ENCODE results near the gene CD1D. TPM values are rescaled to one million over a fixed set of nuclear protein-coding genes. Genes with fewer than 3 reads are reported as not detected.

Gene CD1D
- not detected for total RNA-seq

- Mint-ChIP-seq H3K27me3 (ENCODE audit: low read depth) (peaks cover 64% of the 10 kb centered on the region), H3K4me1 (ENCODE audit: low read depth) (peaks cover 19% of the 10 kb centered on the region), H3K4me3 (peak within 1 kb of the TSS; percentile 74), H3K36me3 (ENCODE audit: low read depth) (no peaks in the 10 kb centered on the region), H3K27ac (no peak within 1 kb of the TSS), H3K9me3 (ENCODE audit: insufficient read depth) (no peaks in the 10 kb centered on the region)
- CTCF ChIA-PET = no interaction called here
- DNase-seq (no peak), ATAC-seq (peak; percentile 72)
- POLR2A ChIA-PET = interaction anchor here (0.6 kb wide), 1 partner anchor 71 kb away, joined by 3 read pairs; no protein-coding TSS in a partner anchor
Measured at GRCh38 chr1:158180741-158181576, at the start of gene CD1D. TSS of gene CD1D (plus strand) at chr1:158180895. CDS start at chr1:158181102, 207 bp downstream.

DNA sequence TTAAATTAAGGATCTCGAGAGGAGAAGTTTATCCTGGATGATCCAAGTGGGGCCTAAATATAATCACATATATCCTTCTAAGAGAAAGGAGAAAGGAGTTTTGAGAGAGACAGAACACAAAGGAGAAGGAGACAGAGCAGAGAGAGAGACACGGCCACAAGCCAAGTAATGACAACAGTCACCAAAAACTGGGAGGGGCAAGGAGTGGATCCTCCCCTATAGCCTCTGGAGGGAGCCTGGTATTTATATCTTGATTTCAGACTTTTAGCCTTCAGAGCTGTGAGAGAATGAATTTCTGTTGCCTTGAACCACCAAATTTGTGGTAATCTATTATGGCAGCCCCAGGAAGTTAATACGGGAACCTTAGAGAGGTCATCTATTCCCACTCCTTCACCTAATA is 49.5 kb upstream of the CD1D start:
- no peak for ATAC-seq
- ChIA-PET CTCF (no interaction called here), POLR2A (no interaction called here)
- Mint-ChIP-seq H3K4me3 (no peak overlapping the region), H3K9me3 (ENCODE audit: insufficient read depth) (no peaks in the 10 kb centered on the region), H3K4me1 (ENCODE audit: low read depth) (peaks cover 5% of the 10 kb centered on the region), H3K27ac (no peak overlapping the region), H3K27me3 (ENCODE audit: low read depth) (peaks cover 4% of the 10 kb centered on the region), H3K36me3 (ENCODE audit: low read depth) (no peaks in the 10 kb centered on the region)
- no peak for DNase-seq

DNA sequence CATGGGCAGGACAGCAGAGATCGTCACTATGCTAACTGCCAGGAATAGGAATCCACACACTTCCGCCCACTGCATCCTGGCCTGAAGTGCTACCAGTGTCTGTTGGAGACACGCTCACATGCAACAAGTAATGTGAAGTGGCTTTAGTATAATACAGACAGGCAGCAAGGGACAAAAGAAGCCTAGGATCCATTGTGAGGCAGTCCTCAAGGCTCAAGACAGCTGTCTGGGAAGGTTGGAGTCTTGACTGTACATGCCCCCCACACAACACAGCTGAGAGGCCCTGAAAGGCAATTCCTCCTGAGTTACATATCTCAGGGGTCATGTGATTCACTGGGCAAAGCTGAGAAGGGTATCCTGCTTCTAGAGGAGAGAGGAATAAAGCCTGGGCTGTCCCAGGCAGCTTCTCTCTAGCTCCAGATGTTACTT is 39.9 kb upstream of the CD1D start:
- ATAC-seq (no peak), DNase-seq (no peak)
- H3K27me3 Mint-ChIP-seq (ENCODE audit: low read depth) = no peaks in the 10 kb centered on the region
- H3K27ac Mint-ChIP-seq = no peak overlapping the region
- H3K4me3 Mint-ChIP-seq = no peak overlapping the region
- POLR2A ChIA-PET = no interaction called here
- H3K4me1 Mint-ChIP-seq (ENCODE audit: low read depth) = no peaks in the 10 kb centered on the region
- no peaks in the 10 kb centered on the region for H3K9me3 Mint-ChIP-seq (ENCODE audit: insufficient read depth)
- H3K36me3 Mint-ChIP-seq (ENCODE audit: low read depth) = no peaks in the 10 kb centered on the region
- CTCF ChIA-PET = interaction anchor here (1.0 to 1.3 kb wide), 2 partner anchors 21 to 149 kb away, joined by 3 read pairs; no protein-coding TSS in a partner anchor

GRCh38 chr1:158145173-158145719 is 35.4 kb upstream of the CD1D start:
- H3K4me3 Mint-ChIP-seq = no peak overlapping the region
- H3K36me3 Mint-ChIP-seq (ENCODE audit: low read depth) = no peaks in the 10 kb centered on the region
- POLR2A ChIA-PET = no interaction called here
- DNase-seq (no peak), ATAC-seq (no peak)
- H3K4me1 Mint-ChIP-seq (ENCODE audit: low read depth) = peaks cover 14% of the 10 kb centered on the region
- no peaks in the 10 kb centered on the region for H3K9me3 Mint-ChIP-seq (ENCODE audit: insufficient read depth)
- no peak overlapping the region for H3K27ac Mint-ChIP-seq
- no peaks in the 10 kb centered on the region for H3K27me3 Mint-ChIP-seq (ENCODE audit: low read depth)
- CTCF ChIA-PET = interaction anchor here (1.2 kb wide), 1 partner anchor 21 kb away, joined by 4 read pairs; no protein-coding TSS in a partner anchor

- Mint-ChIP-seq H3K27me3 (ENCODE audit: low read depth) (no peaks in the 10 kb centered on the region), H3K4me1 (ENCODE audit: low read depth) (peaks cover 21% of the 10 kb centered on the region), H3K27ac (no peak overlapping the region), H3K9me3 (ENCODE audit: insufficient read depth) (no peaks in the 10 kb centered on the region), H3K36me3 (ENCODE audit: low read depth) (no peaks in the 10 kb centered on the region), H3K4me3 (no peak overlapping the region)
- CTCF ChIA-PET = no interaction called here
- POLR2A ChIA-PET = no interaction called here
- DNase-seq = no peak
- ATAC-seq = no peak
Measured at GRCh38 chr1:158146165-158146564, 34.5 kb upstream of the CD1D start.

DNA sequence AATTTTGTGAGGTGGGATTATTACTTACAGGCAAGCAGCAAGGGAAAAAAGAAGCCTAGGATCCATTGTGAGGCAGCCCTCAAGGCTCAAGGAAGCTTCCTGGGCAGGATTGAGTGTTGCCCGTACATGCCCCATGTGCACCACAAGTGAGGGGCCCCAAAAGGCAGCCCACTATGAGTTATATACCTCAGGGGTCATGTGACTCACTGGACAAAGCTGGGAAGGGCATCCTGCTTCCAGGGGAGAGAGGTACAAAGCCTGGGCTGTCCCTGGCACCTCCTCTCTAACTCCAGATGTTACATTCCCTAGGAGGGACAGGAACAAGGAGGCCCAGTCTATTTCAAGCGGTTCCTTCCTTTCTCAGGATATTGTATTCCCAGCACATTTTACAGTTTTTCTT is 34.0 kb upstream of the CD1D start:
- Mint-ChIP-seq H3K36me3 (ENCODE audit: low read depth) (no peaks in the 10 kb centered on the region), H3K4me3 (no peak overlapping the region), H3K27me3 (ENCODE audit: low read depth) (no peaks in the 10 kb centered on the region), H3K9me3 (ENCODE audit: insufficient read depth) (no peaks in the 10 kb centered on the region), H3K4me1 (ENCODE audit: low read depth) (peaks cover 21% of the 10 kb centered on the region), H3K27ac (no peak overlapping the region)
- ATAC-seq (no peak), DNase-seq (no peak)
- CTCF ChIA-PET = no interaction called here
- POLR2A ChIA-PET = no interaction called here

GRCh38 chr1:158147401-158147800 is 33.3 kb upstream of the CD1D start:
- no peaks in the 10 kb centered on the region for H3K36me3 Mint-ChIP-seq (ENCODE audit: low read depth)
- ATAC-seq (no peak), DNase-seq (no peak)
- H3K27ac Mint-ChIP-seq = no peak overlapping the region
- peaks cover 1% of the 10 kb centered on the region for H3K27me3 Mint-ChIP-seq (ENCODE audit: low read depth)
- ChIA-PET POLR2A (no interaction called here), CTCF (no interaction called here)
- H3K4me3 Mint-ChIP-seq = no peak overlapping the region
- H3K4me1 Mint-ChIP-seq (ENCODE audit: low read depth) = peaks cover 21% of the 10 kb centered on the region
- no peaks in the 10 kb centered on the region for H3K9me3 Mint-ChIP-seq (ENCODE audit: insufficient read depth)

- Mint-ChIP-seq H3K4me3 (no peak overlapping the region), H3K9me3 (ENCODE audit: insufficient read depth) (no peaks in the 10 kb centered on the region), H3K4me1 (ENCODE audit: low read depth) (peaks cover 21% of the 10 kb centered on the region), H3K27ac (no peak overlapping the region), H3K36me3 (ENCODE audit: low read depth) (no peaks in the 10 kb centered on the region), H3K27me3 (ENCODE audit: low read depth) (peaks cover 5% of the 10 kb centered on the region)
- ChIA-PET CTCF (no interaction called here), POLR2A (no interaction called here)
- ATAC-seq = no peak
- DNase-seq = no peak
Measured at GRCh38 chr1:158147869-158148268, 32.8 kb upstream of the CD1D start.

GRCh38 chr1:158148468-158148867 is 32.2 kb upstream of the CD1D start:
- H3K9me3 Mint-ChIP-seq (ENCODE audit: insufficient read depth) = no peaks in the 10 kb centered on the region
- ChIA-PET POLR2A (no interaction called here), CTCF (no interaction called here)
- H3K36me3 Mint-ChIP-seq (ENCODE audit: low read depth) = no peaks in the 10 kb centered on the region
- DNase-seq (no peak), ATAC-seq (no peak)
- peaks cover 5% of the 10 kb centered on the region for H3K27me3 Mint-ChIP-seq (ENCODE audit: low read depth)
- H3K4me1 Mint-ChIP-seq (ENCODE audit: low read depth) = peaks cover 21% of the 10 kb centered on the region
- no peak overlapping the region for H3K4me3 Mint-ChIP-seq
- no peak overlapping the region for H3K27ac Mint-ChIP-seq

- POLR2A ChIA-PET = no interaction called here
- no peak for DNase-seq
- no peak for ATAC-seq
- no peak overlapping the region for H3K27ac Mint-ChIP-seq
- H3K9me3 Mint-ChIP-seq (ENCODE audit: insufficient read depth) = no peaks in the 10 kb centered on the region
- no peaks in the 10 kb centered on the region for H3K36me3 Mint-ChIP-seq (ENCODE audit: low read depth)
- peak overlapping the region; percentile 80 for H3K4me3 Mint-ChIP-seq
- H3K27me3 Mint-ChIP-seq (ENCODE audit: low read depth) = peaks cover 11% of the 10 kb centered on the region
- H3K4me1 Mint-ChIP-seq (ENCODE audit: low read depth) = peaks cover 21% of the 10 kb centered on the region
- CTCF ChIA-PET = interaction anchor here (1.0 to 2.1 kb wide), 2 partner anchors 25 to 31 kb away, joined by 4 to 5 read pairs; no protein-coding TSS in a partner anchor
Measured at GRCh38 chr1:158149175-158149574, 31.5 kb upstream of the CD1D start.

- ATAC-seq (peak; percentile 88), DNase-seq (peak; percentile 73)
- Mint-ChIP-seq H3K27me3 (ENCODE audit: low read depth) (peaks cover 15% of the 10 kb centered on the region), H3K4me3 (peak overlapping the region; percentile 80), H3K27ac (peak overlapping the region; percentile 75), H3K36me3 (ENCODE audit: low read depth) (no peaks in the 10 kb centered on the region), H3K9me3 (ENCODE audit: insufficient read depth) (no peaks in the 10 kb centered on the region), H3K4me1 (ENCODE audit: low read depth) (peaks cover 21% of the 10 kb centered on the region)
- ChIA-PET CTCF (interaction anchor here (1.0 to 2.1 kb wide), 3 partner anchors 14 to 32 kb away, joined by 3 to 5 read pairs (median 4); no protein-coding TSS in a partner anchor), POLR2A (no interaction called here)
Measured at GRCh38 chr1:158149577-158150269, 31.0 kb upstream of the CD1D start.

DNA sequence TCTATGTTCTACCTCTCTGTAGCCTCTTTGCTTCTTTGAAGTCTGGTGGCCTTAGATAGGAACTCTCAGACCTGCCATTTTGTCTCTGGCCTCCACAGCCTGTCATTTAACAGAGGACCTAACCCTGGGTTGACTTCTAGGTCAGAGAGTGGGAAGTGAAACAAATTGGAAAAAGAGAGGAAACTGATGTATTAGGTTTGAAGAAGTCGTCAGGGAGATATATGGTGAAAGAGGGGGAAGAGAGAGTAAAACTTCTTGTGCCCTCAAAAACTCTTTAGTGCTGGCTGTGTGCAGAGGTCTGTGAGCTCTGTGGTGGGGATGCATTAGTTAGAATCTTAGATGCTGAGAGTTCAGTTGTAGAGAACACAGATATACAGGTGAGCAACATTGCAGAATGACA is 30.2 kb upstream of the CD1D start:
- no peak overlapping the region for H3K27ac Mint-ChIP-seq
- ChIA-PET CTCF (interaction anchor here (1.3 to 2.1 kb wide), 2 partner anchors 13 to 26 kb away, joined by 3 to 5 read pairs; no protein-coding TSS in a partner anchor), POLR2A (no interaction called here)
- peaks cover 21% of the 10 kb centered on the region for H3K4me1 Mint-ChIP-seq (ENCODE audit: low read depth)
- no peak for ATAC-seq
- no peaks in the 10 kb centered on the region for H3K36me3 Mint-ChIP-seq (ENCODE audit: low read depth)
- no peaks in the 10 kb centered on the region for H3K9me3 Mint-ChIP-seq (ENCODE audit: insufficient read depth)
- peaks cover 19% of the 10 kb centered on the region for H3K27me3 Mint-ChIP-seq (ENCODE audit: low read depth)
- H3K4me3 Mint-ChIP-seq = peak overlapping the region; percentile 80
- DNase-seq = no peak
